NK-92 (cell line): Measurements from ENCODE around the gene TUBE1.

Experiments used
- DNase-seq: peaks from one replicate; lab custom pipeline; 2025; ENCODE audit not compliant: unreplicated experiment; lab: John Stamatoyannopoulos, UW

TUBE1 gene

DNA sequence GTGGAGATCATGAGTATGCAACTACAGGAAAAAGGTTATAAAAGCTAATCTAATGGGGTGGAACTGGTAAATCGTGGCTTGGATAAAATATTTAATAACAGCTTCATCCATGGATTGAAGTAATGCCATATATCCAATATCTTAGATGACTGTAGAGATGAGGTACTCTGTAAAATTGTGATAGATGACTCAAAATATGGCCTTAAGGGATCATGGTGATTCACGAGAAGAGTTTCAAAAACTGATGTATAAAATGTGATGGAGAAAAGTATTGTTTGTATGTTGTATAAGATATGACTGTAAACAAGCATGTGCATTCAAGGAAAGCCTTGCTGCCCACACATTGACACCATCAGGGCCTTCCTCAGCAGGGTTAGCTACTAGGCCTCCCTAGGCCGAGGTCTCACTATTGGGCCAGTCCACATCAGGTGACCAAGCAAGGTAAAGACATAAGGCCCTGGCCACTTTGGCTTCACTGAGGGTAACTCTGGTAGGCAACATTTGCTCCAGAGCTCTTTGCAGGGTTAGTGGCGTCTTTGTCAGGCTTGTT is 51.1 kb downstream of the TUBE1 start:
- no peak for DNase-seq

DNA sequence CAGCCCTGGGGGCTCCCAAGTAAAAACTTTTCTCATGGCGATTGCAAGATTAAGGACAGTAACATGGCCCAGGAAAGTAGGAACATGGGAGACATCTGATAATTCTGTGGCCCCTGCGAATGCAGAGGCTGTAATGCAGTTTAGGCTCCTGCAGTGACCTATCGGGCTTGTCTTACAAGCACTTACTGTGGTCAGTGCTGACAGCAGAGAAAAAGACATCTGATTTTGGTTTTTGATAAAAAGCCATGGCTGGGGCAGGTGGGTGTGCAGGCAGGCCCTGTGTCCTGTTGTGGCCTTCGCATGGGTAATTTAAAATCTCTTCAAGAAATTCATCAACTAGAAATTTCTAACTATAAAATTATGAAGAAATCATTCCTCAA is 52.7 kb downstream of the TUBE1 start:
- DNase-seq, result no peak

- no peak for DNase-seq
Measured at GRCh38 chr6:112033791-112034615, 53.3 kb downstream of the TUBE1 start.

DNA sequence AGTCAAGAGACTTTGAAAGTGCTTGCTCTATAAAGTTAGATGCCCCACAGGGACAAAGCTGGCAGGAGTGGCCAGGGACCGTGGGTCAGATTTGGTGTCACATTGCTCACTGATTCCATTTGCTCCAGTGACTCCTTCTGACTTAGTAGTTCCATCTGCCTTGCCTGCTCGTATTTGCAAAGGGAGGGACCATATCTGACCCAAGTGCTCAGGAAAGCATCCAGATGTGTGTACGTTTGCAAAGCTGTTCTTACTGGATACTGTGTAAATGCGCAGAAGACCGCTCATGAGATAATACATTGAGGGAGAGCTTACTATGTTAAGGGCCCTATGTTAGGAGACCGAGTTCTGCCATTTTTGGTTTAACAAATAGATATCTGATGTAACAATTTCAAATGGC is 54.6 kb downstream of the TUBE1 start:
- DNase-seq, result no peak

DNA sequence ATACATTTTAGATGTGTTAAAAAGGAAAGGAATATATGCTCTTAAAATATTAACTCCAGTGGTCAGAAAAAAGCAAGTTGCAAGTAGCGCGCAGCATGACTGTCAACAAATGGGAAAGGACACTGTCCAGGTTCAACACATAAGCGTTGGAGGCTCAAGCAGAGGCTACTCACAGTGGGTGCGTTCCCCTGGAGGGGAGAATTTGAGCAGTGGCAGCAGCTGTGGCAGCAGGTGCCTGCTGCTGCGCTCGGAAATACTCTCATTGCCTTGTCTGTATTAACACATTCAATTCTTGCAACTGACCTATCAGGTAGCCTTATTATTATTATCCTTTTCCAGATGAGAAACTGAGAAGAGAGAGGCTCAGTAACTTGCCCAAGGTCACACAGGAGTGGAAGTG is 55.3 kb downstream of the TUBE1 start:
- no peak for DNase-seq

GRCh38 chr6:112030961-112031660 is 56.2 kb downstream of the TUBE1 start:
- DNase-seq, result no peak

- DNase-seq, result no peak
Measured at GRCh38 chr6:112030206-112030960, 56.9 kb downstream of the TUBE1 start.

- no peak for DNase-seq
Measured at GRCh38 chr6:112029045-112029822, 58.0 kb downstream of the TUBE1 start.

DNA sequence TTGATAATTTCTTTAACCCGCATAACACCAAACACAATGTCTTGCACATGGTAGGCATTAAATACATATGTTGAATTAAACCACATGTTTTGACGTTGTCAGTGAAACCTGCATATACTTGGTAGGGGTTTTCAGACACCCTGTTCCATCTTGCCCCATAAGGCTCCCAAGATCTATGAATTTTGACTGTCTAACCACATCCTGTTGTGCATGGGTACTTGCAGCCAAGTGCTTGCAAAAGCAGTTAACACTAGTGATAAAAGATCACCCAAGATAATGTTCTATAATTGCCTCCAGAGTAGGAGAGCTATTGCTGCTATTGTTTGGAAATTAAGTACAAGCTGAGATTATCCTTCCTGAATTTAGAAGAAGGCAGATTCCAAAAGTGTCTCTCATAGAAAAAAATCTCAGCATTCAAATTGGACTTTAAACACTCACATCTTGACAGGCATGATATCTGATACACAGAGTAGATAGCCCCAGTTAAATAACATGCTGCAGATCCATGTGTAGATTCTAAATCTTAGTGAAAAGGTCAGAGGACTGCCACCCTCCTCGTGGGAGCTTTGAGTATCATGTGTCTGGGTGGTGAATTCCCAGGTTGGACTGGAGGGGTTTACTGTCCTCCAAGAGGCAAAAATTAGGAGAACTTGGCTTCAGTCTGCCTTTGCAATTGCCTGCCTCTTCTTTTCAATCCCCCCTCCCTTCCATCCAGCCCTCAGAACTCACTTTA is 59.2 kb downstream of the TUBE1 start:
- DNase-seq, result no peak

DNA sequence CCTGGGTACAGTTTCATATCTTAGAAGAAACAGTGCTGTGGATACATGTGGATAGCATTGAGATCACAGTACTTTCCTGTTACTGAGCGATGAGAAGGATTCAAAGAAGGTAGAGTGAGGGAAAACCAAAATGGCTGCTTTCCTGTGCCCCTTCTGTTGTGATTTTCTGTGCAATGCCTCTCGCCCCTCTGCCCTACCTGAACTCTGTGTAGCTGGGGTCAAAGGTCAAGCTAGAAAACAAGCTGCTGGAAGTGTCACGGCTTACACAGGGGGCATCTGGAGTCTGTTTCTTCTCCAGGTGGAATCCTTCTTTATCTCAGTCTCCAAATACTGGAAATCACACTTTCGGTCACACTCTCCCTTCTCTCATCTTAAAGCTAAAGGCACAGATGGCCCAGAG is 60.3 kb downstream of the TUBE1 start:
- DNase-seq, result no peak

DNA sequence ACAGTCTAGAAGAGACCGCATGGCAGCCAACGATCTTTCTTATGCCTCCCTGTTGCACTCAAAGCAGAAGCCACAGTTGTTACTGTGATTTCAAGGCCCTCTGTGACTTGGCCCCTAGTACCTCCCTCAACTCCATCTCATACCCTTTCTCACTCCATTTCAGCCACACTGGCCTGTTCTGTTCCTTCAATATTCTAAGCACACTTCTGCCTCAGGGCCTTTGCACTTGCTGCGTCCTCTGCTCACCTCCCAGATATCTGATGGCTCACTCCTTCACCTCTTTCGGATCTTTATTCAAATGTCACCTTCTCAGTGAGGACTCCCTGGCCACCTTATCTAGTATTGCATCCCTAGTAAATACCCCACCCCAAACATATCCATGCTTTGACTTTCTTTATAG is 62.8 kb downstream of the TUBE1 start:
- no peak for DNase-seq

DNA sequence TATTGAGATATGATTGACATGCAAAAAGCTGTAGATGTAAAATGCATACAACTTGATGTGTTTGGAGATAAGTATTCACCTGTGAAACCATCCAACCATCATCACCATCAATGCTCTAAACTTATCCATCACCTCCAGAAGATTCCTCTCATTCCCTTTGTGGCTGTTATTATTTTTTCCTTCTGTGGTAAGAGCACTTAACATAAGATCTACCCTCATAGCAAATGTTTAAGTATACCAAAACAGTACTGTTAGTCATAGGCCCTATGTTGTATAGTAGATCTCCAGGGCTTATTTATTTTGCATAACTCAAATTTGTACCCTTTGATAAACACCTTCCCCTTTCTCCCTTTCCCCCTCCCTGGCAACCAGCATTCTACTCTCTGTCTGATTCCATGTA is 64.5 kb downstream of the TUBE1 start:
- DNase-seq, result no peak

DNA sequence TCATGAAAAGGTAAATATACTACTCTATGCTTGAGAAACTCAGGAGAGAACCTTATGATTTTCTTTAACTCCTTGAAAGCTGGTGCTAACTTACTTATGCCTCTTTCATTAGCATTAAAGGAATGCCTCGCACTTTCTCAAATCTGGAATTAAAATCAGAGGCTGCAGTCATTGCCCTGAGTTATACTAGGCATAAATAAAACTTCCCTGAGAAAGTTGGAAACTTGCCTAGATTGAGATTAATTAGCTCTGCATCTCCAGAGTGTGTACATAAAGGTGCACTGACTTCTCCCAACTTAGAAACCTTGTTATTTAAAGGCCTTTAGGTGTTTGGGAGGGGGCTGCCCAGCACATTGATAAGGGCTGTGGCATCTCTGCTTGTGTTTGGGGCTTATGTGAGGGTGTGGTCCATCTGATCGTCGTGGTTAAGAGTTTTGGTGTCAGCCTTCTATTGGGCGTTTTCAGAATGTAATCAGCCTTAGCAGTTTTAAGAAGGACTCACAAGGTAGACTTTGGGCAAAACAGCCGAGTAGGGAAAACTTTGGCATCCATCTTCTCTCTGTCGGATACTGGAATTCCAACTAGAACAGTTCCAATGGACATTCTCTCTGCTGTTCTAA is 65.5 kb downstream of the TUBE1 start:
- no peak for DNase-seq
